Inflammatory macrophage treated with lipopolysaccharide for 4 hours (primary cell): ENCODE measurements around the gene AMBP.

Experiments used
- DNase-seq: peaks from one replicate; pipeline ENCODE4 v3.0.0-alpha.2; 2020

Gene AMBP

DNA sequence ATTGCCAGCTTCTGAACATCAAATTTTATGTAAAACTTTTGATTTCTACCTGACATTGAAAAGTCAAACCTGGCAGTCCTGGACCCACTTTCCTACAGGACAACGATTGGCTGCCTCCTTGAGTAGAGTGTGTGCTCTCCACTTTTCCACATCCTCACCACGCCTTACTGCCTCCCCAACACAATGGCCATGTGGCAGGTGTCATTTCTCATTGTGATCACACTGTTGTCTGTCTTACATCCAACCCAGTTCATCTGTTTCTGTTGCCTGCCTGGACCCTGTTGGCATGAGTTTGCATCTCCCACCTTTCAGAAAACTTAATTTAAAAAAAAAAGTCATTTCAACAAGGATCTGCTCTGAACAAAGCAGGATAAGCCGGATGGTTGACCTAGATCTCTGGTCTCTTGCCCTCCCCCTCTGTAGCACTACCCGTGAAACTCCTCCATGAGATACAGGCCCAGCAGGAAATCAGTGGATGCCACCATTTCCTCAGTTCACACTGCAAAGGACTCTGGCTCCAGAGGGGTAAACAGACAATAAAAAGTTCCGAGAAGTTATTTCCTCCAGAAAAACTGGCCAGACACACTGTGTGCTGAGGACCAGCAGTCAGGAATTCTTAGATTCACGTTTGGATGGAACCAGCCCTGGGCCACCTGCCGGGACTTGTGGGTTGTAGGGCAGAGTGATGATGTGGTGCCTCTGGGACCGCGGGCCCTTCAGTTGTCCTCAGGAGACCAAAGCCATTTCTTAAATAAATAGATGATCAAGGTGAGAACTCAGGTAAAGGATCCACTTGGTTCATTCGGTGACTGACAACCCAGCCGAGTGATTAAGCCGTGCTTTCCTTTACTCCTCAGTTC is 48.6 kb downstream of the AMBP start:
- no peak for DNase-seq

DNA sequence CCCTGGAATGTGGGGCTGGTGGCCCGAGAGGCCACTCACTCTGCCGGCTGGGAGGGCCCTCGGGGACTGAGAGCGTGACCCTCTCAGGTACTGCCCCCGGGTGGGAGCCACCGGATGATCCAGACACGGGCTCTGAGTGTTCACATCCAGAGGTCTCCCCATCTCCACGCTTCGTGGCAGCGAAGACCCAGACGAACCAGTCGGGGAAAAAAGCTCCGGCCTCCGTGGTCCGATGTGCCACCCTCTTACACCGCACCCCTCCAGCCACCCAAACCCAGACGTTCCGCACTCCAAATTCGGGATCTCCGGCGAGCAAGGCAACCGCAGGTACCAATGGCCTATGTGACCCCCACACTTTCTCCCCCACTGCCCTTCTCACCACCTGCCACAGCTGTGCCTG is 49.5 kb downstream of the AMBP start:
- no peak for DNase-seq

DNA sequence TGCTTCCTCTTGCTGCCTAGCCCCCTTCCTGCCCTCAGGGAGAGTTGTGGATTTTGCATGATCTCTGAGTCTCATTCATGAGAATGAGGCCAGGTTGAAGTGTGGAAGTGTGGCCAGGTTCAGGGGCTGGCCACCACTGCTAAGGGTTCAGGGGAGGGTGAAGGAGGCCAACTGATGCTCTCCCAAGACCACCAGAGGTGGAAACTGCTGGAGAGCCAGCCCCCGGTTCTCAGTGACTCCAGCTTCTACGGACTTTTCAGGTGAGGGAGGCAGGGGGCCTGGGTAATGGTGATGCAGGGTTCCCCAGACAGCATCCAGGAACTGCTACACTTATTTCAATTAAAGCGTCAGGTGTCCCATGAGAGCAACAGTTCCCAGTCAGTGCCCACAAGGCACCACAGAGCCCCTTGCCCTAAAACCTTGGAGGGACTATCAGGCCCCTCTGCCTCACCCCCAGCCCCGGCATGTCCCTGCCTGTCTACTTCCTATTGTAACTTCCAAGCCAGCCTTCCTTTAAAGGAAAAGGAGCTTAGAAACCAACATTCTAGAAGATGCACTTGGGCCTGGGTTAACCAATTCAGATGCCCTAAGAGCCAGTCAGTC is 50.1 kb downstream of the AMBP start:
- no peak for DNase-seq

DNA sequence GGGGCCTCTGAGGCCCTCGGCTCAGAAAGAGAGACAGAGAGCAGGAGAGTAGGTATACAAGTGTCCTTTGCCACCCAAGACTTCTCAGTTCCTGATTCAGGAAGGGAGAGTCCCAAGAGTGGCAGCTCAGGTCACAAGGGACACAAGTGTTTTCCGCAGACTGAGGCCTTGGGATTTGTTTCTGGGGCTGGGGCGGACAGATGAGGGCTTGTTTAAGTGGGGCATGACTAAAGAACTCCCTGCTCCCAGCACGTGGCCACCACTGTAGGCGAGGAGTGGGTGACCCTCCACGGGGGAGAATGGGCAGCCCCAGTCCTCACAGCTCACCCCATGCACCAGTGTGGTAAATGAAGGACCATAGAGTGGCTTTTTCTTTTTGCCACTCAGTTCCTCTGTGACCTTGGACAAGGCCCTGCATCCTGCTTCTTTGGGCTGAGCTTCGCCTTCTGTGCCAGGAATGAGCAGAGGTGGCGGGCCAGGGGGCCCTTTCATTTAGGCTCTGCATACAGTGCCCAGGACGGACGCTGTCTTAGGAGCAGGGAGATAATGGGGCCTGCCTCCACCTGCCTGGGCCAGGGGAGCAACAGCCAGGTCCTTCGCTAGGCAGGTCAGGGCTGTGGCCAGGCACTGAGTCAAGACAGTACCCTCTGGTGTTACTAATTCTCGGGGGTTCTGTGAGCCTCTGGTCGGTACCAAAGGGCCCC is 50.8 kb downstream of the AMBP start:
- no peak for DNase-seq

DNA sequence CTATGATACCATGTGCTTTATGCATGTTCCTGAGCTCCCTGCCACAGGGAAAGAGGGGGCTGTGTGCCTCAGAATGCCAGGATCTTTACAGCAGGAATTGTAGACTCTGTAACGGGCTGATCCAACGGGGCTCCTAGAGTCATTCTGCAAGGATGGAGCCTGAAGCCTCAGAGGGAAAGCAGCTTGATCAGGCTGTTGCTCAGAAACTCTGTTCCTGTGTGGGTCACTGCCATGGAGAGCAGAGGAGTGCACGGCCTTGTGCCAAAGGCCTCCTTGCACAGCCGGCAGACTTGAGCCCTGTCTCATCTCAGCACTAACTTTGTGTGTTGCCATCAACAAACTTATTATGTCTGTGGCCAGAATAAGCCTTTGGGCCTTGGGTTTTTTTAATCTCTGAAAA is 51.8 kb downstream of the AMBP start:
- no peak for DNase-seq

DNA sequence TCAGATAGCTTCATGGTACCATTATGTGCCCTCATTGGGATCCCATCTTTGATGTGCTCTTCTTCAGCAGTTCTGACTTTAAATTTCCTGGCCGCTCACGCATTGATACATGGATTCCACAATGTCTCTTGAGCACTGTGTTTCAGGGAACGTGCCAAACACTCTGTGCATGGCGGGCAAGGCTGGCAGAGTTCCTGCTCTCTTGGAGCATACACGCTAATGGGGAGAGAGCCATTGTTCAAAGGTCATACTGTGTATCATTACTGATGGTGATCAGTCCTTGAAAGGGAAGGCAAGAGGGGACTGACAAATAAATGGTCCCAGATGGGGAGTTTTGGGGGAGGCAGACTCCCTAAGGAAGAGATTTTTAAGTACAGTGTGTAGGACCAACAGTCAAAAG is 52.3 kb downstream of the AMBP start:
- DNase-seq = no peak

DNA sequence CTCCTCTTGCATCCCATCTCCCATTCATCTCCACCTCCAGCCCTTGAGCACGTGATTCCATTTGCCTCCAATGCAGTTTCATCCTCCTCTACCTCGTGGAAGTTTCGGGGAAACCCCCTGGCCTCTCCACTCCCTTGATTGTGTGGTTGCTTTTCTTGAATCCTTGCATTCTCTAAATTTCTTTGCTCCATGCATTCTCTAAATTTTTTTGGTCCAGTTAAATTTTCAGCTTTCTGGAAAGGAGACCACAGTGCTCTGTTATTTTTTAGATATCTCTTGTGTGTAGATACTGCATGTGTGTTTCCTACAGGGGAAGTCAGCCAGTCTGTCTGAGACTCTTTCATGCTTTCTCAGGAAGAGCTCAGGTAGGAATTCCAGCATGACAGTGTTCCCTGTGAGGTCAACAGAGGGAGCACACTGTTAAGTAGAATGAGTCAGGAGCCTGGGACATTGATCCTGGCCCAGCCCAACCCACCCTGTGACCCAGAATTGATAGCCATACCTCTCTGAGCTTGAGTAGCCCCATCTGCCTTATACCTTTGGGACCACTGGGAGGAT is 52.8 kb downstream of the AMBP start:
- DNase-seq = no peak

DNA sequence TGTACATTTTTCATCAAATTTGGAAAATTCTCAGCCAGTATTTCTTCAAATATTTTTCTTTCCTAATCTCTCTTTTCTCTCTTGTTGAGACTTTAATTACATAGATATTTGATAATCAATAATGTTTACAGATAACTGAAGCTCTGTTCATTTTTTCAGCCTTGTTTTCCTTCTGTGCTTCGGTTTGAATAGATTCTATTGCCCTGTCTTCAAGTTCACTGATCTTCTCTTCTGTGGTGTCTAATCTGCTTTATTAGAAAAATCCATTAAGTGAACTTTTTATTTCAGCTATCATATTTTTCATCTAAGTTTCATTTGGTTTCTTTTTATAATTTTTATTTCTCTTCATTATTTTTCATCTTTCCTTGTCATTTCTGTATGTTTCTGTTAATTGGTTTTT is 54.1 kb downstream of the AMBP start:
- DNase-seq = no peak

DNA sequence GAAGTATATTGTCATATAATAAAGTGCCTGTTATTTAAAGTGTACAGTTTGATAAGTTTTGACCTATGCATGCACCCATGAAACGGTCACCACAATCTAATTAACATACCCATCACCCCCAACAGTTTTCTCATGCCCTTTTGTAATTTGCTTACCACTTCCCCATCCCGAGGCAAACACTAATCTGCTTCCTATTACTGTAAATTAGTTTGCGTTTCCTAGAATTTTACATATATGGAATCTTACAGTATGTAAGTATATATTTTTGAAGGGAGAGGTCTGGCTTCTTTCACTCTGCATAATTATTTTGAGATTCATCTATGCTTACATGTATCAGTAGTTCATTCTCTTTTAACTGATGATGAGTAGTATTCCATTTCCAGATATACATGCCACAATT is 56.5 kb downstream of the AMBP start:
- DNase-seq = peak; percentile 58

DNA sequence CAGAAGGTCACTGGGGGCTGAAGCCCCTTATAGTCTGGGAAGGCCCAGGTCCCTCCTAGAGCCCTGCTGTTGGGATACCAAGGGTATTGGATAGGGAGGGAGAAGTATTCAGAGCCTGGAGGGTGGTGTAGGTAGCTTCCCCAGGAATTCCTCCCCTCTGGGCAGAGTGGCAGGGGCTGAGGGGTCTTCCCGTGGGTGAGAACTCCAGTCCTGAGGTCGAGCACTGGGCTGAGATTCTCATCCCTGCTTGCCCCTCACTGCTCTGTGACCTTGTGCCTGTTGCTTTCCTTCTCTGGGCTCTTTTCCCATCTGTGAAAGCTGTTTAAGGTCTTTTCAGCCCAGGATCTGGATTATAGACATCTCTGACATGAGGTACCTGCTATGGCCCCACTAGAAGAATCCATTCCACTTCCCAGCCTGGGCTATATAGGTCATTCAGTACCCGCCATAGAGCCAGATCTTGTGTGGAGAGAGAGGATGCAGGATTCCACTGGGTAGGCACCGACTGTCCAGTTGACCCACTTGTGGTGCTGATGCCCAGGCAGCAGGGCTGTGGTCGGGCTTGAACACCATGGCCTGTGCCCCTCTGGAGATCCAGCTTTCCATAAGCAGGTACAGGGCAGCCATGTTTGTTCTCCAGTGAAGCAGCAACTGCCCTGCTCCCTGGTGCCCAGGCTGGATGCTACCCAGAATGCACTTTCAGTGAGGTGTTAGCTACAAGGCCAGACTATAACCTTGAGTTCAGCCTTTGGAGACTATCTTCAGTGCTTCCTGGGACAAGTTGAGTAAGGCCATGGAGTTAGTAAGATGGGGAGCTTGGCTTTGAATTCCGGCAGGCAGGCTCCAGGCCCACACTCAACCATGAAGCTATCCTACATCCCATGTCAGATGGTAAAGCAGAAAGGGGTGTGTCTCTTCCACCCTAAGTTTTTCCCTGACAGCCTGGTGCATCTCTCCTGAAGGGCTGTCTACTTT is 60.1 kb downstream of the AMBP start:
- DNase-seq = no peak

DNA sequence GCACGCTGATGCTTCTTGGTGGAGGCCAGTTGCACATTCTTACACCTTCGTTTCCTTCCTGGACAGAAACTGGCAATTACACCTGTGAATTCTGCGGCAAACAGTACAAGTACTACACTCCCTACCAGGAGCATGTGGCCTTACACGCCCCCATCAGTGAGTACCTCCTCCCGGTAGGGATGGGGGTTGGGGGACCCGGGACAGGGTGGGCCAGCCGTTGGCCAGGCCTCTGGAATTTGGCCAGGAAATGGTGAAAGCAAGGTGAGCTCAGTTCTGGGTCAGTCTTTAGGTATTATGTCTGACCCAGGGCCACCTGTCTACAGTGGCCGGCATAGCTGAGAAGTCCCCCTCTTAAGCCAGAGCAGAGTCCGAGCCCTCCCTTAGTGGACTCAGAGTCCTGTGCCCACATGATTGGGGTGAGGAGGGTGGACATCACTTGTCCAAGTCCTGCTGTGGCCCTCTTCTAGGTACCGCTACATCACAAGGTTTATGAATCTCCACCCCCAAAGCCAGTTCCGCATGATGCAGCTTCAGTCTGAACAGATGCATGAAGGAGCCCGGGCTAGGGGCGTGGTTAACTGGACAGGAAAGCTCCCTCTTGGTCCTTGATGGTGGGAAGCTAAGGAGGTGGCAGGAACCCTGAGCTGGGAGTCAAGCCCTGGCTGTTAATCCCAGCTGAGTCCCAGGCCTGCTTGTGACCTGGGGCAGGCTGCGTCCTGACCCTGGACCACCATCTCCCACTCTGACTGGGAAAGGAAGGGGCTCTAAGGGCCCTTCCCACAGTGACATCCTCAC is 61.3 kb downstream of the AMBP start:
- no peak for DNase-seq

DNA sequence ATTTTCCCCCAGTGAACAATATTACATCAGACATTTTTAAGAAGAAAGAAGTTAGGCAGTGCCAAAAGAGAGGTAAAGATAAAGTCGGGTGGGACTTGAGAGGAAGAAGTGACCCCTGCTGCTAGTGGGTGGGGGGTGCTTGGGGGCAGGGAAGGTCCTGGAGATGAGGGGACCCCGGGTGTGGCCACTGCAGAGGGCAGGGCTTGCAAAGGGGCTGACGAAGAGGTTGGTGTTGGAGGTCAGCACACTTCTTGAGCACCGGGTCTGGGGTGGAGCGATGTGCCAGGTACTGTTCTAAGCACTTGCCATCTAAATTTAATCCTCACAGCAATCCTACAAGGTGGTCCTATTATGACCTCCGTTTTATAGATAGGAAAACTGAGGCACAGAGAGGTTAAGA is 62.0 kb downstream of the AMBP start:
- DNase-seq = no peak

DNA sequence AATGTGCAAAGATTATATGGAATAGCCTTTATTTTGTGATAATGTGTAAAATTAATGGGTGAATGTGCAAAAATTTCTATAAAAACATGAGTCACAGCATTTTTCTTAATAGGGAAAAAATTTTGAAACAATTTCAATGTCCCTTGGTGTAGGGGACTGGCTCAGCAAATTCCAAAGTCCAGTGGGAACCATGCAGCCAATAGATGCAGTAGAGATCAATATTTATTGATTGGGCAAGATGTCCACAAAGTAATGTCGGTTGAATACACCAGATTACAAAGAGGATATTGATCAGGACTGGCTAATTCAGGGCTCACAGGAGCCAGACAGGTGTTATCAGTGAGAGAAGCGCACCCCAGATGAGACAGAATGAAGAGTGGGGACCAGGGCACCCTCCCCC is 62.5 kb downstream of the AMBP start:
- DNase-seq = no peak

DNA sequence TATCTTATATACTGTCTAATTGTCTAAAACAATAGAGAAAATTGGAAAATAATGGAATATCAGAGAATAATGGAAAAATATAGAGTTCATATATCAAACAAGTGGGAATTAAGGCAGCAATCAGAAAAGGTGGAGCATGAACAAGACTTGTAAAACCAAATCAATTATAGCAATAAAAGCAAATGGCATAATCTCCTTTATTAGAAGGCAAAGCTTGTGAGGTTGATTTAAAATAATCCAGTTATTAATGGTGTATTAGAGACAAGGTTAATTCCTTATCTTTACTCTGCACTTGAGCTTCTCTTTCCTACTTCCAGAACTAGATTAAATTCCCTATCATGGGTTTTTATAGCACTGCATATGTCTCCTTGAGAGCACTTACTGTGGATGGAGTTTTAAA is 64.1 kb downstream of the AMBP start:
- DNase-seq = no peak

DNA sequence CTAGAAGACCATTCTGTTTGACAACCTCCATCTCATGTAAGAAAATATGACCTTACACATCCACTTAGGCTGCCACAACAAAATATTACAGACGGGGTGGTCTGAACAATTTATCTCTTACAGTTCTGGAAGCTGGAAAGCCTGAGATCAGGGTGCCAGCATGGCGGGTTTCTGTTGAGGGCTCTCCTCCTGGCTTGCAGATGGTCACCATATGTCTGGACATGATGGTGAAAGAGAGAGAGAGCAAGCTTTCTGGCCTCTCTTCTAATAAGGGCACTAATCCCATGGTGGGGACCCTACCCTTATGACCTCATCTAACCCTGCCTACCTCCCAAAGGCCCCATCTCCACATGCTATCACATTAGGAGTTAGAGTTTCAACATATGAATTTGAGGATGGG is 66.0 kb downstream of the AMBP start:
- DNase-seq = no peak

DNA sequence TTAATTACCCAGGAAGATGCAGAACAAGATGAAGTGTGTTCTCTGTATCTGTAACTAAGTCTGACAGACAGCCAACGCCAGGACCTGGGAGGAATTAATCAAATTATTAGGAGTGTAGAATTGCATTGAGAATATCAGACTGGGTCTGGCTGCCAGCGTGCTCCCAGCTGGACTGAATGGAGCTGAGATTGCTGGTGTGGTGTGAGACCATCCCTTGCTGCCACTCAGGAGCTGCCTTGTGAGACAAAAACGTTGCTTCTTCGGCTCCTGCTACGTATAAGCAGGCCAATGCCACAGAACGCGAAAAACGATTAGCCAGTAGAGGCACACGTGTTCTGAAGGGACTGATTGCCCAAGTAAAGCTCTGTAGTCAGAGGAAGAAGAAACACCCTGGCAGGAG is 66.8 kb downstream of the AMBP start:
- no peak for DNase-seq
